Choroid plexus epithelial cell (primary cell): Measurements from ENCODE around the gene CD207.
"Not testable (repeated sequence)": the region's sequence is repeated elsewhere in the genome, so short reads cannot be mapped to it uniquely, and the experiment has no call there.

Experiments
- DNase-seq: peaks from one replicate; pipeline ENCODE4 v3.0.0-alpha.2; 2010; ENCODE audit warnings: low read depth
- H3K4me3 ChIP-seq: 2 replicates; pipeline ENCODE4 v1.5.1; 2011; ENCODE audit warnings: low read depth, mild to moderate bottlenecking, control low read depth, low read length, moderate library complexity
- TF ChIP-seq, protein P1 (sequence below): conservative IDR thresholded peaks from 2 replicates; pipeline ENCODE4 v1.5.1; 2011; ENCODE audit warnings: low read depth, mild to moderate bottlenecking, control low read depth, inconsistent platforms, low read length, moderate library complexity

The CD207 gene

DNA sequence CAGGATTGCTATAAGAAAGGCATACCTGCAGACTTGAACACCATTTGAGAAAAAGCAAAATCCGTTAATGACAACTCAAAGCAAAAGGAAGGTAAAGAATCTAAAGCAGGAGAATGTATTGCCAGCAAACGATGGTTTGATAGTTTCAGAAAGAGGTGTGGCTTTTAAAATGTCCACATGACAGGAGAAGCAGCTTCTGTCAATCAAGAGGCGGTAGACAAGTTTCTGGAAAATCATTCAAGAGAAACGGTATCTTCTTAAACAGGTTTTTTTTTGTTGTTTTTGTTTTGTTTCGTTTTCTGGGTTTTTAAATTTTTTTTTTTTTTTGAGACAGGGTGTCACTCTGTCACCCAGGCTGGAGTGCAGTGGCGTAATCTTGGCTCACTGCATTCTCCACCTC is 29.0 kb downstream of the CD207 start:
- H3K4me3 ChIP-seq = no peak overlapping the region
- no peak for DNase-seq
- TF ChIP-seq, protein P1, sequence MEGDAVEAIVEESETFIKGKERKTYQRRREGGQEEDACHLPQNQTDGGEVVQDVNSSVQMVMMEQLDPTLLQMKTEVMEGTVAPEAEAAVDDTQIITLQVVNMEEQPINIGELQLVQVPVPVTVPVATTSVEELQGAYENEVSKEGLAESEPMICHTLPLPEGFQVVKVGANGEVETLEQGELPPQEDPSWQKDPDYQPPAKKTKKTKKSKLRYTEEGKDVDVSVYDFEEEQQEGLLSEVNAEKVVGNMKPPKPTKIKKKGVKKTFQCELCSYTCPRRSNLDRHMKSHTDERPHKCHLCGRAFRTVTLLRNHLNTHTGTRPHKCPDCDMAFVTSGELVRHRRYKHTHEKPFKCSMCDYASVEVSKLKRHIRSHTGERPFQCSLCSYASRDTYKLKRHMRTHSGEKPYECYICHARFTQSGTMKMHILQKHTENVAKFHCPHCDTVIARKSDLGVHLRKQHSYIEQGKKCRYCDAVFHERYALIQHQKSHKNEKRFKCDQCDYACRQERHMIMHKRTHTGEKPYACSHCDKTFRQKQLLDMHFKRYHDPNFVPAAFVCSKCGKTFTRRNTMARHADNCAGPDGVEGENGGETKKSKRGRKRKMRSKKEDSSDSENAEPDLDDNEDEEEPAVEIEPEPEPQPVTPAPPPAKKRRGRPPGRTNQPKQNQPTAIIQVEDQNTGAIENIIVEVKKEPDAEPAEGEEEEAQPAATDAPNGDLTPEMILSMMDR = no peak

DNA sequence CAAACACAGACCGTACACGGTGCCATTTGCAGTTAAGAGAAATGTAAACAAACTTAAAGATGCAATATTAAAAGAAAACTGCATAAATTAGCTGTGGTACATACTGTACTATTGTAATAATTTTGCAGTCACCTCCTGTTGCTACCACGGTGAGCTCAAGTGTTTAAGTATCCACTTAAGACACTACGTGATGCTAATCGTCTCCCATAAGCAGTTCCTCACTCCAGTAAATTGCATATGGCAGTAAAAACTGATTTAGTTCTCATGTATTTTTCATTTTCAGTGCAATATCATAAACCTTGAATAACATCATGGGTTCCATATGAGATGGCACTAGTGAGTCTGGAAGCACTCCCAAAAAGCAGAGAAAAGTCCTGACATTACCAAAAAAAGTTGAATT is 29.6 kb downstream of the CD207 start:
- TF ChIP-seq, protein P1 = no peak
- no peak overlapping the region for H3K4me3 ChIP-seq
- DNase-seq = no peak

DNA sequence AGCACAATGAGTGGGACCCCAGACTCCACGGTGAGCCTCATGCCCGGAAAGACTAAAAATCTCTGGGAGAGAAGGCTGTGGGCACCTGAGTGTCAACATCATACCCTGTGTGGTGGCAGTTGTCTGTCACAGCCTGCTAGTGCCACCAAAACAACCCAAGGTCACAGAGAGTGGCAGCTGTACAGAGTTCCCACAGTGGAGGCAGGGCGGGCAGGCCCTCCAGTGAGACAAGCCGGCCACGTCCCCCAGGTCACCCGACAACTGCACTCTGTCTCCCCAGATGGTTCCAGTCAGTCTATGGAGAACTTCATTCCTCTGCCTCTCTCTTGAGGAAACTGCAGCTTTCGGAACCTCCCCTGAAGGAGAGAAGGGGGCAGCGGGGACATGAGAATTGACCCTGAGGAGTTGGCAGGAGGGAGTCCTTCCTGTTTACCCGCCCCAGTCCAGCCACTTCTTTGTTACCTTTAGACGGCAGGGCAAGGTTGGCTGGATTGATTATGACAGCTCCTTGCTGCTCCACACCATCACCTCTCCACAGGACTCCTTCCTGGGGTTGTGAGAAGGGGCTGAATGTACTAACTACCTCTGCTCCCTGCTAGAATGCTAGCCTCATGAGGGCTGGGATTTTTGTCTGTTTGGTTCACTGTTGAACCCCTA is 33.9 kb downstream of the CD207 start:
- TF ChIP-seq, protein P1 = no peak
- DNase-seq = no peak
- H3K4me3 ChIP-seq = no peak overlapping the region

DNA sequence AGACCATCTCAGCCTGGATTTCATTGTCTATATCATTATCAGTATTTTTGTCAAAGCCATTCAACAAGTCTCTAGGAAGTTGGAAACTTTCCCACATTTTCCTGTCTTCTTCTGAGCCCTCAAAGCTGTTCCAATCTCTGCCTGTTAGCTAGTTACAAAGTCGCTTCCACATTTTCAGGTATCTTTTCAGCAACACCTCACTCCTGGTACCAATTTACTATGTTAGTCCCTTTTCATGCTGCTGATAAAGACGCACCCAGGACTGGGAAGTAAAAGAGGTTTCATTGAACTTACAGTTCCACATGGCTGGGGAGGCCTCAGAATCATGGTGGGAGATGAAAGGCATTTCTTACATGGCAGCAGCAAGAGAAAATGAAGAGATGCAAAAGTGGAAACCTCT is 35.9 kb downstream of the CD207 start:
- no peak for DNase-seq
- no peak overlapping the region for H3K4me3 ChIP-seq
- TF ChIP-seq, protein P1 = no peak

DNA sequence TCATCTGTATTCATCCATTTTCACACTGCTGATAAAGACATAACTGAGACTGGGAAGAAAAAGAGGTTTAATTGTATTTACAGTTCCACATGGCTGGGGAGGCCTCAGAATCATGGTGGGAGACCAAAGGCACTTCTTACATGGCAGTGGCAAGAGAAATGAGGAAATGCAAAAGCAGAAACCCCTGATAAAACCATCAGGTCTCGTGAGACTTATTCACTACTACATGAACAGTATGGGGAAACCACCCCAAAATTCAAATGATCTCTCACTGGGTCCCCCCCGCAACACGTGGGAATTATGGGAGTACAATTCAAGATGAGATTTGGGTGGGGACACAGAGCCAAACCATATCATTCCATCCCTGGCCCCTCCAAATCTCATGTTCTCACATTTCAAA is 37.6 kb downstream of the CD207 start:
- DNase-seq, H3K4me3 ChIP-seq: not testable (repeated sequence)

DNA sequence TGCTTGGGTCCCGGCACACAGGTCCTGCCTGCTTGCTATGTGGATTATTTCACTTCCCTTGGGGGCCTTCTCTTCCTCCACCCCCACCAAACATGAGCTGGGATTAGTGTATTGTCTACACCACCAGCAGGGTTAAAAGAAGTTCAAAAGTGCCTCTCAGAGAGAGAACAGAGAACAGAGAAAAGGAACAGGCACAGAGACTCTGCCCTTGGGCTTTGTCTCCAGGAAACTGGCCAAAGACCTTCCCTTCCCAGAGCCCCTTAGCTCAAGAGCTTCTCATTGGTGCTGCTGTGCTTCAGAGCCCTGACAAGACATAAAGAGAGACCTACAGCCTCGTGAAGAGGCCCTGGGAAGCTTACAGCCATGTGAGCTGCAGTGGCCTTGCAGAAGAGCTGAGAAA is 38.1 kb downstream of the CD207 start:
- no peak overlapping the region for H3K4me3 ChIP-seq
- DNase-seq = no peak
- TF ChIP-seq, protein P1 = no peak

DNA sequence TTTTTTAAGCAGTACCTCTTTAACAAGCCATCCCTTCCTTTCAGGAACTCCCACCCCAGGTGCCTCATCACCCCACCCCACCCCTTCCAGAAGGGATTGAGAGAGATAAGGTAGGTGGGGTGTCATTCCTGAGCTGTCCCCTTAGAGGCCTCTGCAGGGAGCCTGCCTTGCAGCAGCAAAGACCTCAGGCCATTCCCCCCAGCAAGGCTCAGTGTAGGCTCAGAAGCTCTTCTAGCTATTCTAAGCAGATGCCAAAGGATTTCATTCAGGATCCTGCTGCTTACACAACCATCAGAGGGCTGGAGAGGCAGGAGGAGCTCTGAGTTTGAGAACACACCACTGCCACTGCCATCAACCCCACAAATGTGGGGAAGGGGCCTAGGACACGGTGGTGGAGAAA is 39.4 kb downstream of the CD207 start:
- no peak overlapping the region for H3K4me3 ChIP-seq
- TF ChIP-seq, protein P1 = no peak
- DNase-seq = no peak
